Stimulated activated CD8-positive, alpha-beta memory T cell treated with anti-CD3 and anti-CD28 coated beads, Interleukin-15, amount 100 ng/mL, for 1 hour (primary cell): ENCODE data around the gene SLC35E3.
"Not testable (repeated sequence)": the region's sequence is repeated elsewhere in the genome, so short reads cannot be mapped to it uniquely, and the experiment has no call there.

Source experiments
- DNase-seq: peaks from one replicate; pipeline ENCODE4 v3.0.0-alpha.2; 2020; ENCODE audit warnings: low read depth

The SLC35E3 gene

GRCh38 chr12:68813242-68813593 lies 67.2 kb downstream of the SLC35E3 start:
- no peak for DNase-seq

GRCh38 chr12:68814490-68815231 lies 68.7 kb downstream of the SLC35E3 start:
- DNase-seq = no peak

GRCh38 chr12:68815232-68815927 lies 69.4 kb downstream of the SLC35E3 start:
- DNase-seq = no peak

- DNase-seq = no peak
Observed at GRCh38 chr12:68815928-68816800, 70.2 kb downstream of the SLC35E3 start.

- not testable (repeated sequence) for DNase-seq
Observed at GRCh38 chr12:68819481-68819880, 73.5 kb downstream of the SLC35E3 start.

- no peak for DNase-seq
Observed at GRCh38 chr12:68821357-68822188, 75.6 kb downstream of the SLC35E3 start.

- no peak for DNase-seq
Observed at GRCh38 chr12:68823696-68824095, 77.7 kb downstream of the SLC35E3 start.

GRCh38 chr12:68824131-68824530 lies 78.2 kb downstream of the SLC35E3 start:
- no peak for DNase-seq

- DNase-seq = no peak
Observed at GRCh38 chr12:68824597-68825250, 78.7 kb downstream of the SLC35E3 start.

GRCh38 chr12:68825569-68826217 lies 79.7 kb downstream of the SLC35E3 start:
- DNase-seq = no peak

GRCh38 chr12:68827895-68828671 lies 82.1 kb downstream of the SLC35E3 start:
- DNase-seq = no peak

- DNase-seq = no peak
Observed at GRCh38 chr12:68828672-68829068, 82.7 kb downstream of the SLC35E3 start.
